IPS-18c (cell line): Measurements from ENCODE around the gene CA11.

Experiments
- H3K4me3 ChIP-seq: 2 replicates; pipeline ENCODE4 v1.7.0; 2013; ENCODE audit warnings: low read depth, mild to moderate bottlenecking, low read length, moderate library complexity; ENCODE audit not compliant: insufficient read depth
- H3K9me3 ChIP-seq: one replicate; pipeline ENCODE4 v1.6.1; 2013; ENCODE audit warnings: mild to moderate bottlenecking, low read length, moderate library complexity; ENCODE audit not compliant: control insufficient read depth, insufficient read depth

CA11 gene

GRCh38 chr19:48651683-48652048 lies 5.7 kb upstream of the CA11 start:
- Histone ChIP-seq H3K4me3 (no peak overlapping the region), H3K9me3 (no peaks in the 10 kb centered on the region)

GRCh38 chr19:48650974-48651682 lies 5.1 kb upstream of the CA11 start:
- H3K9me3 ChIP-seq = no peaks in the 10 kb centered on the region
- no peak overlapping the region for H3K4me3 ChIP-seq

GRCh38 chr19:48648134-48648533 lies 2.1 kb upstream of the CA11 start:
- Histone ChIP-seq H3K9me3 (no peaks in the 10 kb centered on the region), H3K4me3 (no peak overlapping the region)

GRCh38 chr19:48646722-48647216 lies 782 bp upstream of the CA11 start:
- H3K4me3 ChIP-seq = peak overlapping the region; percentile 84; the same call in 1 of the 2 replicates
- H3K9me3 ChIP-seq = no peaks in the 10 kb centered on the region

- no peaks in the 10 kb centered on the region for H3K9me3 ChIP-seq
Observed at GRCh38 chr19:48645620-48646000, 377 bp downstream of the CA11 start.

GRCh38 chr19:48644839-48645619 lies 958 bp downstream of the CA11 start:
- Histone ChIP-seq H3K9me3 (no peaks in the 10 kb centered on the region), H3K4me3 (peak overlapping the region; percentile 84)

More at GRCh38 chr19:48645620-48646000, 377 bp downstream of the CA11 start:
- peak overlapping the region; percentile 84 for H3K4me3 ChIP-seq

GRCh38 chr19:48644355-48644754 lies 1.6 kb downstream of the CA11 start:
- H3K9me3 ChIP-seq = no peaks in the 10 kb centered on the region
- H3K4me3 ChIP-seq = peak overlapping the region; percentile 84

- no peak overlapping the region for H3K4me3 ChIP-seq
- no peaks in the 10 kb centered on the region for H3K9me3 ChIP-seq
Observed at GRCh38 chr19:48642862-48643261, 3.1 kb downstream of the CA11 start.

- H3K9me3 ChIP-seq = no peaks in the 10 kb centered on the region
Observed at GRCh38 chr19:48641850-48642249, 4.1 kb downstream of the CA11 start.

GRCh38 chr19:48639483-48640375 lies 6.3 kb downstream of the CA11 start:
- Histone ChIP-seq H3K4me3 (no peak overlapping the region), H3K9me3 (no peaks in the 10 kb centered on the region)

More at GRCh38 chr19:48641850-48642249, 4.1 kb downstream of the CA11 start:
- no peak overlapping the region for H3K4me3 ChIP-seq

- Histone ChIP-seq H3K4me3 (peak overlapping the region; percentile 48; the same call in 1 of the 2 replicates), H3K9me3 (no peaks in the 10 kb centered on the region)
Observed at GRCh38 chr19:48638831-48639381, 7.1 kb downstream of the CA11 start.

- H3K4me3 ChIP-seq = peak overlapping the region; percentile 55
- H3K9me3 ChIP-seq = no peaks in the 10 kb centered on the region
Observed at GRCh38 chr19:48637948-48638830, 7.8 kb downstream of the CA11 start.

GRCh38 chr19:48637449-48637947 lies 8.5 kb downstream of the CA11 start:
- Histone ChIP-seq H3K4me3 (peak overlapping the region; percentile 85), H3K9me3 (no peaks in the 10 kb centered on the region)

GRCh38 chr19:48636859-48637448 lies 9.0 kb downstream of the CA11 start, which contains the start of gene DBP:
DBP (minus strand) TSS chr19:48637379; CDS start chr19:48636994, 385 bp downstream.
- Histone ChIP-seq H3K4me3 (peak within 1 kb of the TSS; percentile 85), H3K9me3 (no peaks in the 10 kb centered on the region)

- no peaks in the 10 kb centered on the region for H3K9me3 ChIP-seq
- peak overlapping the region; percentile 85 for H3K4me3 ChIP-seq
Observed at GRCh38 chr19:48635966-48636858, 9.8 kb downstream of the CA11 start.
